ENCODE measurements around the gene AHCY. TPM values are rescaled to one million over a fixed set of nuclear protein-coding genes. Genes with fewer than 3 reads are reported as not detected.
"Not testable (repeated sequence)": the region's sequence is repeated elsewhere in the genome, so short reads cannot be mapped to it uniquely, and the experiment has no call there.

The AHCY gene
- total RNA-seq, 1 donor from 2014 or later, result 199 TPM

DNA sequence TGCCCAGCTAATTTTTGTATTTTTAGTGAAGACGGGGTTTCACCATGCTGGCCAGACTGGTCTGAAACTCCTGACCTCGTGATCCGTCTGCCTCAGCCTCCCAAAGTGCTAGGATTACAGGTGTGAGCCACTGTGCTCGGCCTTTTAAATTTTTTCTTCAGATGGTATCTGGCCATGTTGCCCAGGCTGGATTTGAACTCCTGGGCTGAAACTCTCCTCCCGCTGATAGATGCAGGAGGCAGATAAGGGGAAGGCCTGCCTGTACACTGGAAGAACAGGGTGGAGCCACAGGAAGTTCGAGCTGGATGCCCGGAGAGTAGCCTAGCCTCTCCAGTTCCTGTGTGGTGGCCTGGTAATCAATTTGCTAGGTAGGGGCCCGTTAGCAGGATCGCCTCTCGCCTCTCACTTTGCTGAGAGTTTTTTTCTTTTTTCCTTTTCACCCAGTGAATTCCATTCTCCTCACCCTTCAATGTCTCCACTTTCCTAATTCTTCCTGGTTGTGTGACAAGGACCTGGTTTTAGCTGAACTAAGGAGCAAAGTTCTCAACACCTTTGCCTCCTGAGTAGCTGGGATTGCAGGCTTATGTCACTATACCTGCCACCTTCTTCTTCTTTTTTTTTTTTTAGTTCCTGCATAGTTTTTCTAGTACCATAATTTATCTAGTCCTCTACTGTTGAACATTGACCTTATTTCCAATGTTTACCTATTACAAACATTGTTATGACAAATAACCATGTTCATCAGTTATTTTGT is 40.5 kb upstream of the AHCY start:
- no peak for DNase-seq (ENCODE audit: low read depth)
- TF ChIP-seq, protein P1, sequence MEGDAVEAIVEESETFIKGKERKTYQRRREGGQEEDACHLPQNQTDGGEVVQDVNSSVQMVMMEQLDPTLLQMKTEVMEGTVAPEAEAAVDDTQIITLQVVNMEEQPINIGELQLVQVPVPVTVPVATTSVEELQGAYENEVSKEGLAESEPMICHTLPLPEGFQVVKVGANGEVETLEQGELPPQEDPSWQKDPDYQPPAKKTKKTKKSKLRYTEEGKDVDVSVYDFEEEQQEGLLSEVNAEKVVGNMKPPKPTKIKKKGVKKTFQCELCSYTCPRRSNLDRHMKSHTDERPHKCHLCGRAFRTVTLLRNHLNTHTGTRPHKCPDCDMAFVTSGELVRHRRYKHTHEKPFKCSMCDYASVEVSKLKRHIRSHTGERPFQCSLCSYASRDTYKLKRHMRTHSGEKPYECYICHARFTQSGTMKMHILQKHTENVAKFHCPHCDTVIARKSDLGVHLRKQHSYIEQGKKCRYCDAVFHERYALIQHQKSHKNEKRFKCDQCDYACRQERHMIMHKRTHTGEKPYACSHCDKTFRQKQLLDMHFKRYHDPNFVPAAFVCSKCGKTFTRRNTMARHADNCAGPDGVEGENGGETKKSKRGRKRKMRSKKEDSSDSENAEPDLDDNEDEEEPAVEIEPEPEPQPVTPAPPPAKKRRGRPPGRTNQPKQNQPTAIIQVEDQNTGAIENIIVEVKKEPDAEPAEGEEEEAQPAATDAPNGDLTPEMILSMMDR (IDR thresholded peaks at IDR 0.05; ENCODE audit: insufficient read depth, low read length, poor library complexity, severe bottlenecking), result no peak
- Histone ChIP-seq H3K4me3 (ENCODE audit: low read depth, low read length) (no peak overlapping the region), H3K36me3 (ENCODE audit: control insufficient read depth, insufficient read depth, low read length) (no peaks in the 10 kb centered on the region), H3K27me3 (ENCODE audit: control insufficient read depth, insufficient read depth, low read length) (no peaks in the 10 kb centered on the region)

DNA sequence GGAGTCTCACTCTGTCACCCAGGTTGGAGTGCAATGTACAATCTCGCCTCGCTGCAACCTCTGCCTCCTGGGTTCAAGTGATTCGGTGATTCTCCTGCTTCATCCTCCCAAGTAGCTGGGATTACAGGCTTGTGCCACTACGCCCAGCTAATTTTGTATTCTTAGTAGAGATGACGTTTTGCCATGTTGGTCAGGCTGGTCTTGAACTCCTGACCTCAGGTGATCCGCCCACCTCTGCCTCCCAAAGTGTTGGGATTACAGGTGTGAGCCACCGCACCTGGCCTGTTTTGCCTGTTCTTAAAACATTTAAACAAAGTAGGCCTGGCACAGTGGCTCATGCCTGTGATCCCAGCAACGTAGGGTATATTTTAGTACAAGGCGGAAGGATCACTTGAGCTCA is 38.0 kb upstream of the AHCY start:
- not testable (repeated sequence) for DNase-seq (ENCODE audit: low read depth); H3K4me3 ChIP-seq (ENCODE audit: low read depth, low read length); H3K36me3 ChIP-seq (ENCODE audit: control insufficient read depth, insufficient read depth, low read length); H3K27me3 ChIP-seq (ENCODE audit: control insufficient read depth, insufficient read depth, low read length)

DNA sequence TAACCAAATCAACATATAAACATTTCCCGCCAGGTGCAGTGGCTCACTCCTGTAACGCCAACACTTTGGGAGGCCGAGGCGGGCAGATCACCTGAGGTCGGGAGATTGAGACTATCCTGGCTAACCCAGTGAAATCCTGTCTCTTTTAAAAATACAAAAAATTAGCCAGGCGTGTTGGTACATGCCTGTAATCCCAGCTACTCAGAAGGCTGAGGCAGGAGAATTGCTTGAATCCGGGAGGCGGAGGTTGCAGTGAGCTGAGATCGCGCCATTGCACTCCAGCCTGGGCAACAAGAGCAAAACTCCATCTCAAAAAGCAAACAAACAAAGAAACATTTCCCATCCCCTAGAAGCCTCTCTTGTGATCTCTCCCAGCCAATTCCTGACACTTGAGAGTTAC is 37.6 kb upstream of the AHCY start:
- not testable (repeated sequence) for H3K36me3 ChIP-seq (ENCODE audit: control insufficient read depth, insufficient read depth, low read length); H3K4me3 ChIP-seq (ENCODE audit: low read depth, low read length); DNase-seq (ENCODE audit: low read depth); H3K27me3 ChIP-seq (ENCODE audit: control insufficient read depth, insufficient read depth, low read length)

DNA sequence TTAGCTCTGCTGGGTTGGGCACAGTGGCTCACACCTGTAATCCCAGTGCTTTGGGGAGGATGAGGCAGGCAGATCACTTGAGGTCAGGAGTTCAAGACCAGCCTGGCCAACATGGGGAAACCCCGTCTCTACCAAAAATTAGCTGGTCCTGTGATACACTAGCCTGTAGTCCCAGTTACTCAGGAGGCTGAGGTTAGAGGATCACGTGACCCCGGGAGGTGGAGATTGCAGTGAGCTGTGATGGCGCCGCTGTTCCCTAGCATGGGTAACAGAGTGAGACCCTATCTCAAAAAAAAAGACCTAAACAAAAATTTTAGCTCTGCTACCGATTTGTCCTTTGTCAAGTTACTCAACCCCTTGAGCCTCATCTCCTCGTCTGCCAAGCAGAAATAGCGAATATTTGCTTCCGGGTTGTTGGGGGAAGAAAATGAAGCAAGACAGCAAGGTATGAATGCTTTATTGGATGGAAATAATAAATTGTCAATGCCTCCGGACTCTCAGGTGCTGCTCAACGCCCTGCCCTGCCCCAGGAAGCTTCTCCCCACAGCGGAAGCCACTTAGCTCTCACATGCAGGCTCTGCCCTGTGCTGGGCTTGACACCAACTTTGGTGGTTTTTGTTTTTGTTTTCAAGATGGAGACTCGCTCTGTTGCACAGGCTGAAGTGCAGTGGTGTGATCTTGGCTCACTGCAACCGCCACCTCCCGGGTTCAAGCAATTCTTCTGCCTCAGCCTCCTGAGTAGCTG is 35.0 kb upstream of the AHCY start:
- DNase-seq (ENCODE audit: low read depth), result no peak
- Histone ChIP-seq H3K27me3 (ENCODE audit: control insufficient read depth, insufficient read depth, low read length) (no peaks in the 10 kb centered on the region), H3K4me3 (ENCODE audit: low read depth, low read length) (no peak overlapping the region), H3K36me3 (ENCODE audit: control insufficient read depth, insufficient read depth, low read length) (no peaks in the 10 kb centered on the region)
- TF ChIP-seq, protein P1 (IDR thresholded peaks at IDR 0.05; ENCODE audit: insufficient read depth, low read length, poor library complexity, severe bottlenecking), result no peak

DNA sequence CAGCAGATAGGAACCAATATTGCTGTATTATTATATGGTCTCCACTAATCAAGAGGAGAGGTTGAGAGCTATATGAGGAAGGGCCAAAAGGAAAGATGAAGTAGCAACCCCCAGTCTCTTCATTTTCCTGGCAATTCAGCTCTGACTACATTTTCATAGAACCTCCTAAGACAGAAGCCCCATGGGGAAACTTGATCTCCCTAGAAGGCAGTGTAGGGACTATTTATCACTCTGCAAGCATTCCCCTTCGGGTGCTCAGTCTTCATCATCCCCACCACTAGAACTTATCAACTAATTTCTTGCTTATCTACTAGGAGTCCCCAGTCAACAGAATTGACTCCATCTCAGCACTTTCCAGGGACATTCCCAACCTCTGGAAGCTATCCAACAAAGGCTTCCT is 34.4 kb upstream of the AHCY start:
- TF ChIP-seq, protein P1 (IDR thresholded peaks at IDR 0.05; ENCODE audit: insufficient read depth, low read length, poor library complexity, severe bottlenecking), result no peak
- Histone ChIP-seq H3K27me3 (ENCODE audit: control insufficient read depth, insufficient read depth, low read length) (no peaks in the 10 kb centered on the region), H3K36me3 (ENCODE audit: control insufficient read depth, insufficient read depth, low read length) (no peaks in the 10 kb centered on the region), H3K4me3 (ENCODE audit: low read depth, low read length) (no peak overlapping the region)
- no peak for DNase-seq (ENCODE audit: low read depth)

DNA sequence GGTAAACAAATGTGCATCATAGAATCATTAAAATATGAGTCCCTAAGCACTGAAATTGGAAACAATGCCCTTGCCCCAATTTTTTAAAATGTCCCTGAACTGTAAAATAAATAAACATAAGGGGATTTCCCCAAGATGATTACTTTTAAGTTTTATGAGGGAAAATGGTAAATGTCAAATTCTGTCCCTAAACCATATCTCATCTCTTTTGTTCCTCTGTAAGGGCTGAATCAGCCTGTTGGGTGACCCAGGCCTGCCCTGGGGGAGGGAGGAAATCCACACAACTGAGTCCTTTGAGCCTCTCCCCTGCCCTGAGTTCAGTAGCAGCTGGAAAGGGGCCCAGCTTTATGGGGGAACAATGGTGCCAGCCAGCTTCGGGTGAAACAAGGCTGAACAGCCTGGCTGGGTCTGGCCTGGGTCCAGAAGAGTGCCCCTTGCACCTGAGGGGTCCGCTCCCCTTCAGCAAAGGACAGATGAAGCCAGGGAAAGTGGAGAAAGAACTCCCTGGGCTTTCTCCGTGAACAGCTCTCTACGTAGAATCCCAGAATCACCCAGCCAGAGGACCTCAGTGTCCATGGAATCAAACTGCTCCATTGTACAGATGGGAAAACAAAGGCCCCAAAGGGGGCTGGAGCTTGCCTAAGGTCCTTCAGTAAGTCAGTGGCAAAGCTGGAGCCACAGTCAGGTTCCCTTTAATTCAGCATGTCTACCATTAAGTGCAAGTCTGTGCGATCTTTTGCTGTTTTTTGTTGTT is 31.7 kb upstream of the AHCY start:
- H3K36me3 ChIP-seq (ENCODE audit: control insufficient read depth, insufficient read depth, low read length), result no peaks in the 10 kb centered on the region
- no peaks in the 10 kb centered on the region for H3K27me3 ChIP-seq (ENCODE audit: control insufficient read depth, insufficient read depth, low read length)
- DNase-seq (ENCODE audit: low read depth), result no peak
- TF ChIP-seq, protein P1 (IDR thresholded peaks at IDR 0.05; ENCODE audit: insufficient read depth, low read length, poor library complexity, severe bottlenecking), result no peak
- H3K4me3 ChIP-seq (ENCODE audit: low read depth, low read length), result no peak overlapping the region

Measured in kidney epithelial cell (primary cell).